Body of pancreas (tissue), 4 donors: ENCODE measurements around the gene NAT9.

Experiments
- CTCF ChIP-seq, 7 experiments: fragments of 450-650 bp in 4 of 7; fragments of 200-600 bp in 3 of 7; sonication (generic) in 3 of 7; IDR thresholded peaks; one replicate each; pipeline ENCODE4 v1.5.1; 2016 to 2019; ENCODE audit warnings: antibody characterized with exemption in 7 of 7
- POLR2A ChIP-seq, 3 donors: fragments of 450-650 bp; IDR thresholded peaks; one replicate each; pipeline ENCODE4 v1.6.1; 2016; ENCODE audit warnings: antibody characterized with exemption in 3 of 3, mild to moderate bottlenecking in 2 of 3

GRCh38 chr17:74728702-74729075 lies 47.5 kb downstream of the NAT9 start:
- TF ChIP-seq CTCF (IDR thresholded peaks at IDR 0.05) (no peak), POLR2A (IDR thresholded peaks at IDR 0.05) (no peak)
